Gastrocnemius medialis (tissue), 4 donors: ENCODE results near the gene LRWD1.
"Not testable (repeated sequence)": the region's sequence is repeated elsewhere in the genome, so short reads cannot be mapped to it uniquely, and the experiment has no call there.

ENCODE experiments used
- POLR2A ChIP-seq, 2 donors: fragments of 450-650 bp; IDR thresholded peaks; one replicate each; pipeline ENCODE4 v1.6.1; 2017; ENCODE audit warnings: antibody characterized with exemption in 2 of 2, mild to moderate bottlenecking in 2 of 2, moderate library complexity in 2 of 2
- TF ChIP-seq, protein P1 (sequence below), 5 experiments: fragments of 450-650 bp in 3 of 5; fragments of 200-600 bp in 2 of 5; sonication (generic) in 2 of 5; IDR thresholded peaks in 4 of 5; conservative IDR thresholded peaks in 1 of 5; 1 replicate in 4 of 5; 2 replicates in 1 of 5; pipeline ENCODE4 v1.5.1; 2016 to 2019; ENCODE audit warnings: antibody characterized with exemption in 5 of 5, mild to moderate bottlenecking in 3 of 5, moderate library complexity in 3 of 5

DNA sequence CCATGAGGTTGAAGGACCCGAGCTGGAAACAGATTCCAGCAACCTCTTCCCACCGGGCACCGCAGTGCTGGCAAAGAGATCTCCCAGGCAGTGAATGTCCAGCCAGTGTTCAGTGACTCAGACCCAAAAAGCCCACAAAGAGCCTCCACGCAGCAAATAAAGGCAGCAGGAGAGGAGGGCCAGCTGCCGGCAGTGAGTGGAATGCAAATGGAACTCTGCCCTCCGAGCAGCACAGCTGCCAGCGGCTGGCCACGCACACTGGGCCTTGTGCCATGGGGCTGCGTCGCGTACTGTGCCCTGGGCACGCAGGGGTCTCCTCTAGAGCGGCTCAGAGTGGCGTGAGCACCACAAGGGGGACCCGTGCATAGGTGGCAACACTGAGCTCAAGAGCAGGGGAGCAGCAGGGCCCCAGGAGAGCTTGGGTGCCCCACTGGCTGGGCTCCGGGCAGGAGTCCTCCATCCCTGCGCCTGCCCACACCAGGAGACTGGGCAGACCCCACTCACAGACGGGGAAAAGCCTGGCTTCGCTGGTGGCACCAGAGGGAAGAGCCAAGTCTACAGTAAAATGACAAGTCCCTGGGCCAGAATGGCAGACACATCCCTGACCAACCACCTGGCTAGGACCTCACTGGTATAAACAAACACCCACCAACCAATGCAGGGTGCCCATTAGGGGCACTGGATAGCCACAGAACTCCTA is 10.1 kb downstream of the LRWD1 start:
- TF ChIP-seq, protein P1, sequence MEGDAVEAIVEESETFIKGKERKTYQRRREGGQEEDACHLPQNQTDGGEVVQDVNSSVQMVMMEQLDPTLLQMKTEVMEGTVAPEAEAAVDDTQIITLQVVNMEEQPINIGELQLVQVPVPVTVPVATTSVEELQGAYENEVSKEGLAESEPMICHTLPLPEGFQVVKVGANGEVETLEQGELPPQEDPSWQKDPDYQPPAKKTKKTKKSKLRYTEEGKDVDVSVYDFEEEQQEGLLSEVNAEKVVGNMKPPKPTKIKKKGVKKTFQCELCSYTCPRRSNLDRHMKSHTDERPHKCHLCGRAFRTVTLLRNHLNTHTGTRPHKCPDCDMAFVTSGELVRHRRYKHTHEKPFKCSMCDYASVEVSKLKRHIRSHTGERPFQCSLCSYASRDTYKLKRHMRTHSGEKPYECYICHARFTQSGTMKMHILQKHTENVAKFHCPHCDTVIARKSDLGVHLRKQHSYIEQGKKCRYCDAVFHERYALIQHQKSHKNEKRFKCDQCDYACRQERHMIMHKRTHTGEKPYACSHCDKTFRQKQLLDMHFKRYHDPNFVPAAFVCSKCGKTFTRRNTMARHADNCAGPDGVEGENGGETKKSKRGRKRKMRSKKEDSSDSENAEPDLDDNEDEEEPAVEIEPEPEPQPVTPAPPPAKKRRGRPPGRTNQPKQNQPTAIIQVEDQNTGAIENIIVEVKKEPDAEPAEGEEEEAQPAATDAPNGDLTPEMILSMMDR (IDR thresholded peaks at IDR 0.05 in 4 of 5, conservative IDR thresholded peaks at IDR 0.05 in 1 of 5), result not testable (repeated sequence)
- TF ChIP-seq POLR2A (IDR thresholded peaks at IDR 0.05), result not testable (repeated sequence)
